ENCODE results near the gene WDR45.
A peak's percentile ranks its signal among the peaks of the same experiment; 100 is the strongest.

WDR45 gene

GRCh38 chrX:49063715-49064114 lies 16.0 kb downstream of the WDR45 start:
- no peak overlapping the region for H3K23ac ChIP-seq (ENCODE audit: low read length)
- H2BK5ac ChIP-seq (ENCODE audit: low read length): no peak overlapping the region
- H3K27me3 ChIP-seq (ENCODE audit: insufficient read depth, low read length, poor library complexity): no peaks in the 10 kb centered on the region
- H3K79me1 ChIP-seq (ENCODE audit: low read length): peaks cover 3% of the 10 kb centered on the region
- H2BK15ac ChIP-seq (replicated peaks; ENCODE audit: low read depth): no peak overlapping the region
- no peak overlapping the region for H2AK5ac ChIP-seq (ENCODE audit: low read length)
- no peak overlapping the region for H3K56ac ChIP-seq (ENCODE audit: low read length)
- WGBS (ENCODE audit: extremely low coverage, insufficient coverage, low lambda C conversion rate): no CpG with 5 or more reads among the region's 9 CpGs
- H3K4me1 ChIP-seq (ENCODE audit: control insufficient read depth, low read depth, low read length): no peaks in the 10 kb centered on the region
- H4K5ac ChIP-seq (ENCODE audit: low read length): no peak overlapping the region
- no peak overlapping the region for H2BK120ac ChIP-seq (ENCODE audit: low read depth, low read length)
- no peak overlapping the region for H4K8ac ChIP-seq (ENCODE audit: low read depth, low read length)
- no peak overlapping the region for H3K4ac ChIP-seq (ENCODE audit: low read depth, low read length)
- no peaks in the 10 kb centered on the region for H3K36me3 ChIP-seq (ENCODE audit: control insufficient read depth, insufficient read depth, low read length)
- DNase-seq: no peak
- no peak overlapping the region for H3K9ac ChIP-seq (ENCODE audit: low read length)
- no peak overlapping the region for H3K18ac ChIP-seq (ENCODE audit: low read length)
- H3K4me2 ChIP-seq (ENCODE audit: low read length): no peak overlapping the region
- H3K27ac ChIP-seq (ENCODE audit: low read depth, low read length): no peak overlapping the region
- no peaks in the 10 kb centered on the region for H3K79me2 ChIP-seq (ENCODE audit: control insufficient read depth, insufficient read depth, low read length)
- H3K4me3 ChIP-seq (ENCODE audit: low read length): no peak overlapping the region

GRCh38 chrX:49061916-49062315 lies 17.8 kb downstream of the WDR45 start:
- no peak overlapping the region for H3K56ac ChIP-seq (ENCODE audit: low read length)
- WGBS (ENCODE audit: extremely low coverage, insufficient coverage, low lambda C conversion rate): no CpG with 5 or more reads among the region's 10 CpGs
- no peaks in the 10 kb centered on the region for H3K4me1 ChIP-seq (ENCODE audit: control insufficient read depth, low read depth, low read length)
- H2BK120ac ChIP-seq (ENCODE audit: low read depth, low read length): no peak overlapping the region
- no peaks in the 10 kb centered on the region for H3K36me3 ChIP-seq (ENCODE audit: control insufficient read depth, insufficient read depth, low read length)
- no peaks in the 10 kb centered on the region for H3K79me2 ChIP-seq (ENCODE audit: control insufficient read depth, insufficient read depth, low read length)
- no peak overlapping the region for H2BK5ac ChIP-seq (ENCODE audit: low read length)
- no peak overlapping the region for H4K8ac ChIP-seq (ENCODE audit: low read depth, low read length)
- no peak overlapping the region for H3K18ac ChIP-seq (ENCODE audit: low read length)
- H3K23ac ChIP-seq (ENCODE audit: low read length): no peak overlapping the region
- H2BK15ac ChIP-seq (replicated peaks; ENCODE audit: low read depth): no peak overlapping the region
- H4K5ac ChIP-seq (ENCODE audit: low read length): no peak overlapping the region
- no peak overlapping the region for H2AK5ac ChIP-seq (ENCODE audit: low read length)
- no peak overlapping the region for H3K9ac ChIP-seq (ENCODE audit: low read length)
- H3K4ac ChIP-seq (ENCODE audit: low read depth, low read length): no peak overlapping the region
- no peak for DNase-seq
- H3K27me3 ChIP-seq (ENCODE audit: insufficient read depth, low read length, poor library complexity): no peaks in the 10 kb centered on the region
- H3K4me3 ChIP-seq (ENCODE audit: low read length): no peak overlapping the region
- H3K4me2 ChIP-seq (ENCODE audit: low read length): no peak overlapping the region
- H3K27ac ChIP-seq (ENCODE audit: low read depth, low read length): no peak overlapping the region
- peaks cover 3% of the 10 kb centered on the region for H3K79me1 ChIP-seq (ENCODE audit: low read length)

- H2BK120ac ChIP-seq (ENCODE audit: low read depth, low read length): no peak overlapping the region
- no peak overlapping the region for H4K8ac ChIP-seq (ENCODE audit: low read depth, low read length)
- H3K18ac ChIP-seq (ENCODE audit: low read length): no peak overlapping the region
- no peaks in the 10 kb centered on the region for H3K4me1 ChIP-seq (ENCODE audit: control insufficient read depth, low read depth, low read length)
- no peak overlapping the region for H2AK5ac ChIP-seq (ENCODE audit: low read length)
- peaks cover 3% of the 10 kb centered on the region for H3K79me1 ChIP-seq (ENCODE audit: low read length)
- no peaks in the 10 kb centered on the region for H3K79me2 ChIP-seq (ENCODE audit: control insufficient read depth, insufficient read depth, low read length)
- no peaks in the 10 kb centered on the region for H3K27me3 ChIP-seq (ENCODE audit: insufficient read depth, low read length, poor library complexity)
- no peaks in the 10 kb centered on the region for H3K36me3 ChIP-seq (ENCODE audit: control insufficient read depth, insufficient read depth, low read length)
- H2BK5ac ChIP-seq (ENCODE audit: low read length): no peak overlapping the region
- no CpG with 5 or more reads among the region's 7 CpGs for WGBS (ENCODE audit: extremely low coverage, insufficient coverage, low lambda C conversion rate)
- no peak overlapping the region for H3K27ac ChIP-seq (ENCODE audit: low read depth, low read length)
- no peak overlapping the region for H4K5ac ChIP-seq (ENCODE audit: low read length)
- no peak overlapping the region for H3K56ac ChIP-seq (ENCODE audit: low read length)
- H2BK15ac ChIP-seq (replicated peaks; ENCODE audit: low read depth): no peak overlapping the region
- H3K4me3 ChIP-seq (ENCODE audit: low read length): no peak overlapping the region
- no peak overlapping the region for H3K9ac ChIP-seq (ENCODE audit: low read length)
- no peak overlapping the region for H3K4me2 ChIP-seq (ENCODE audit: low read length)
- H3K4ac ChIP-seq (ENCODE audit: low read depth, low read length): no peak overlapping the region
- no peak overlapping the region for H3K23ac ChIP-seq (ENCODE audit: low read length)
- DNase-seq: no peak
These were observed 18.2 kb downstream of the WDR45 start for GRCh38 chrX:49061490-49061889.

GRCh38 chrX:49060914-49061313 lies 18.8 kb downstream of the WDR45 start:
- no peaks in the 10 kb centered on the region for H3K27me3 ChIP-seq (ENCODE audit: insufficient read depth, low read length, poor library complexity)

GRCh38 chrX:49059681-49060085 lies 20.0 kb downstream of the WDR45 start:
- Histone ChIP-seq H3K36me3 (ENCODE audit: control insufficient read depth, insufficient read depth, low read length) (no peaks in the 10 kb centered on the region), H3K4ac (ENCODE audit: low read depth, low read length) (no peak overlapping the region), H3K79me2 (ENCODE audit: control insufficient read depth, insufficient read depth, low read length) (no peaks in the 10 kb centered on the region), H3K56ac (ENCODE audit: low read length) (no peak overlapping the region), H3K79me1 (ENCODE audit: low read length) (peaks cover 3% of the 10 kb centered on the region), H3K27me3 (ENCODE audit: insufficient read depth, low read length, poor library complexity) (no peaks in the 10 kb centered on the region), H3K27ac (ENCODE audit: low read depth, low read length) (no peak overlapping the region), H2BK120ac (ENCODE audit: low read depth, low read length) (no peak overlapping the region), H4K8ac (ENCODE audit: low read depth, low read length) (no peak overlapping the region), H3K18ac (ENCODE audit: low read length) (no peak overlapping the region), H2BK5ac (ENCODE audit: low read length) (no peak overlapping the region), H3K4me3 (ENCODE audit: low read length) (no peak overlapping the region), H4K5ac (ENCODE audit: low read length) (no peak overlapping the region), H3K4me1 (ENCODE audit: control insufficient read depth, low read depth, low read length) (no peaks in the 10 kb centered on the region), H3K23ac (ENCODE audit: low read length) (no peak overlapping the region), H3K4me2 (ENCODE audit: low read length) (peak overlapping the region; percentile 27), H2AK5ac (ENCODE audit: low read length) (no peak overlapping the region), H3K9ac (ENCODE audit: low read length) (no peak overlapping the region), H2BK15ac (replicated peaks; ENCODE audit: low read depth) (no peak overlapping the region)
- no CpG with 5 or more reads among the region's 10 CpGs for WGBS (ENCODE audit: extremely low coverage, insufficient coverage, low lambda C conversion rate)
- DNase-seq: no peak

More at GRCh38 chrX:49060914-49061313, 18.8 kb downstream of the WDR45 start:
- Histone ChIP-seq H4K8ac (ENCODE audit: low read depth, low read length) (no peak overlapping the region), H3K23ac (ENCODE audit: low read length) (no peak overlapping the region), H2BK15ac (replicated peaks; ENCODE audit: low read depth) (no peak overlapping the region), H2BK5ac (ENCODE audit: low read length) (no peak overlapping the region), H3K27ac (ENCODE audit: low read depth, low read length) (no peak overlapping the region), H4K5ac (ENCODE audit: low read length) (no peak overlapping the region), H3K79me2 (ENCODE audit: control insufficient read depth, insufficient read depth, low read length) (no peaks in the 10 kb centered on the region), H3K4me3 (ENCODE audit: low read length) (no peak overlapping the region), H3K18ac (ENCODE audit: low read length) (no peak overlapping the region), H3K36me3 (ENCODE audit: control insufficient read depth, insufficient read depth, low read length) (no peaks in the 10 kb centered on the region), H3K4ac (ENCODE audit: low read depth, low read length) (no peak overlapping the region), H2BK120ac (ENCODE audit: low read depth, low read length) (no peak overlapping the region), H3K4me1 (ENCODE audit: control insufficient read depth, low read depth, low read length) (no peaks in the 10 kb centered on the region), H3K79me1 (ENCODE audit: low read length) (peaks cover 3% of the 10 kb centered on the region), H2AK5ac (ENCODE audit: low read length) (no peak overlapping the region), H3K4me2 (ENCODE audit: low read length) (no peak overlapping the region), H3K9ac (ENCODE audit: low read length) (no peak overlapping the region), H3K56ac (ENCODE audit: low read length) (no peak overlapping the region)
- whole genome bisulfite sequencing (ENCODE audit: extremely low coverage, insufficient coverage, low lambda C conversion rate): no CpG with 5 or more reads among the region's 3 CpGs
- no peak for DNase-seq

- Histone ChIP-seq H3K79me1 (ENCODE audit: low read length) (peaks cover 3% of the 10 kb centered on the region), H3K9ac (ENCODE audit: low read length) (peak overlapping the region; percentile 73), H3K56ac (ENCODE audit: low read length) (peak overlapping the region; percentile 85), H2AK5ac (ENCODE audit: low read length) (no peak overlapping the region), H3K27ac (ENCODE audit: low read depth, low read length) (no peak overlapping the region), H3K4me1 (ENCODE audit: control insufficient read depth, low read depth, low read length) (no peaks in the 10 kb centered on the region), H2BK120ac (ENCODE audit: low read depth, low read length) (no peak overlapping the region), H2BK5ac (ENCODE audit: low read length) (no peak overlapping the region), H3K27me3 (ENCODE audit: insufficient read depth, low read length, poor library complexity) (no peaks in the 10 kb centered on the region), H3K23ac (ENCODE audit: low read length) (no peak overlapping the region), H2BK15ac (replicated peaks; ENCODE audit: low read depth) (no peak overlapping the region), H4K5ac (ENCODE audit: low read length) (no peak overlapping the region), H3K79me2 (ENCODE audit: control insufficient read depth, insufficient read depth, low read length) (peaks cover 2% of the 10 kb centered on the region), H4K8ac (ENCODE audit: low read depth, low read length) (no peak overlapping the region), H3K18ac (ENCODE audit: low read length) (no peak overlapping the region), H3K4ac (ENCODE audit: low read depth, low read length) (no peak overlapping the region), H3K4me2 (ENCODE audit: low read length) (peak overlapping the region; percentile 27), H3K4me3 (ENCODE audit: low read length) (peak overlapping the region; percentile 45), H3K36me3 (ENCODE audit: control insufficient read depth, insufficient read depth, low read length) (no peaks in the 10 kb centered on the region)
- no CpG with 5 or more reads among the region's 6 CpGs for WGBS (ENCODE audit: extremely low coverage, insufficient coverage, low lambda C conversion rate)
- no peak for DNase-seq
These were observed 20.5 kb downstream of the WDR45 start for GRCh38 chrX:49059201-49059600.

All from mesendoderm (in vitro differentiated cells).